ENCODE results near the gene PRR20G.

DNA sequence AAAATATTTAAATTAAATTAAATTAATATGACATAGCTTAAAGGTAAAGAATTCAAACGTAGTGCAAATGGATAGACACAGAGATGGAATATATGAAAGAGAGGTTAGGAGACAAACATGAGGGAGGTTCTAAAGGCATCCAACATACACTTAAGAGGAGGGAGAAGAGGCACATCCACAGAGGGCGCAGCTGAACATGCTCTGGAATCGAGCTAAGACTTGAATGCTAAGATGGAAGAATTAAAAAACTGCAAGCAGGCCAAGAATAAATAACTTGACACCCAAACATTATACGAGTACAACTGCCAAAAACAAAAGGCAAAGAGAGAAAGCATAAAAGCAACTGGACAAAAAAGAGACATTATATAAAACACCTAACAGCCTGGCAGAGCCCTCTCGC, 9.1 kb upstream of the PRR20G start:
- TF ChIP-seq SIN3A (IDR thresholded peaks at IDR 0.05; ENCODE audit: borderline replicate concordance, insufficient read depth, low read length): no peak
- TF ChIP-seq TAF1 (IDR thresholded peaks at IDR 0.05; ENCODE audit: borderline replicate concordance, insufficient read depth, low read length): no peak
- no peak for TF ChIP-seq POLR2AphosphoS5 (IDR thresholded peaks at IDR 0.05; ENCODE audit: low read depth, low read length)
